Fibroblast of pulmonary artery (primary cell): ENCODE measurements around the gene ANKRD40.
A peak's percentile ranks its signal among the peaks of the same experiment; 100 is the strongest.

Source experiments
- DNase-seq: peaks from one replicate; pipeline ENCODE4 v3.0.0-alpha.2; 2010; ENCODE audit warnings: low read depth
- H3K4me3 ChIP-seq: replicated peaks from 2 replicates; pipeline ENCODE4 v1.5.1; 2011; ENCODE audit warnings: low read depth, mild to moderate bottlenecking, control low read depth, low read length, moderate library complexity
- TF ChIP-seq, protein P1 (sequence below): IDR thresholded peaks from 2 replicates; pipeline ENCODE4 v1.5.1; 2011; ENCODE audit warnings: mild to moderate bottlenecking, control low read depth, low read length, inconsistent platforms; ENCODE audit errors: missing control alignments

The ANKRD40 gene

DNA sequence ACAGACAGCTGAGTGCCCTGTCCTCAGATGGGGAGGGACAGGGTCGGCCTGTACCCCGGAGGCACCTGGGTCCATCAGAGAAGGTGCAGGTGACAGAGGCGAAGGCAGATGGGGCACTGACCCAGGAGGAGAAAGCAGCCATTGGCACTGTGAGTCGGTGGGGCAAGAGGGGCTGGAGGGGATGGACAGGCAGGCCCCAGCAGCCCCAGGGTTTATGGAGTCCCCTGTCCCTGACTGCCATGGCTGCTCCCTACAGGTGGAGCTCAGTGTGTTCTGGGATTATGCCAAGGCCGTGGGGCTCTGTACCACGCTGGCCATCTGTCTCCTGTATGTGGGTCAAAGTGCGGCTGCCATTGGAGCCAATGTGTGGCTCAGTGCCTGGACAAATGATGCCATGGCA, 32.1 kb downstream of the ANKRD40 start:
- no peak for DNase-seq
- TF ChIP-seq, protein P1, sequence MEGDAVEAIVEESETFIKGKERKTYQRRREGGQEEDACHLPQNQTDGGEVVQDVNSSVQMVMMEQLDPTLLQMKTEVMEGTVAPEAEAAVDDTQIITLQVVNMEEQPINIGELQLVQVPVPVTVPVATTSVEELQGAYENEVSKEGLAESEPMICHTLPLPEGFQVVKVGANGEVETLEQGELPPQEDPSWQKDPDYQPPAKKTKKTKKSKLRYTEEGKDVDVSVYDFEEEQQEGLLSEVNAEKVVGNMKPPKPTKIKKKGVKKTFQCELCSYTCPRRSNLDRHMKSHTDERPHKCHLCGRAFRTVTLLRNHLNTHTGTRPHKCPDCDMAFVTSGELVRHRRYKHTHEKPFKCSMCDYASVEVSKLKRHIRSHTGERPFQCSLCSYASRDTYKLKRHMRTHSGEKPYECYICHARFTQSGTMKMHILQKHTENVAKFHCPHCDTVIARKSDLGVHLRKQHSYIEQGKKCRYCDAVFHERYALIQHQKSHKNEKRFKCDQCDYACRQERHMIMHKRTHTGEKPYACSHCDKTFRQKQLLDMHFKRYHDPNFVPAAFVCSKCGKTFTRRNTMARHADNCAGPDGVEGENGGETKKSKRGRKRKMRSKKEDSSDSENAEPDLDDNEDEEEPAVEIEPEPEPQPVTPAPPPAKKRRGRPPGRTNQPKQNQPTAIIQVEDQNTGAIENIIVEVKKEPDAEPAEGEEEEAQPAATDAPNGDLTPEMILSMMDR = no peak
- no peak overlapping the region for H3K4me3 ChIP-seq

DNA sequence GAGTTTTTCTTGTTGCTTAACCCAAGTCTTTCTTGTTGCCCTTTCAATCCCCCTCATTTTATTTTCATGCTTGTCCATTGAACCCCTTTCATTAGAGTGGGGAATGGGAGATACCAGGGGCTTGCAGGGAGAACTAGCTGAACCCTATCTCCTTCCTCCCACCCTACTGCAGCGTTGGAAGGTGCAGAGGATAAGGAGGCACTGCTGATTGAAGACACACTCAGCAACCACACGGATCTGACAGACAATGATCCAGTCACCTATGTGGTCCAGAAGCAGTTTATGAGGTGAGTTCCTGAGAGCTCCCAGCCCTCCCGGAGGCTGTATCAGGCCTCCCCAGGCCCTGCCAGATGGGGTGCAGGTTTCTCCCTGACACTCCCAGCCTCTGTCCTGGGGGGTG, 32.5 kb downstream of the ANKRD40 start:
- TF ChIP-seq, protein P1 = no peak
- H3K4me3 ChIP-seq = no peak overlapping the region
- no peak for DNase-seq

DNA sequence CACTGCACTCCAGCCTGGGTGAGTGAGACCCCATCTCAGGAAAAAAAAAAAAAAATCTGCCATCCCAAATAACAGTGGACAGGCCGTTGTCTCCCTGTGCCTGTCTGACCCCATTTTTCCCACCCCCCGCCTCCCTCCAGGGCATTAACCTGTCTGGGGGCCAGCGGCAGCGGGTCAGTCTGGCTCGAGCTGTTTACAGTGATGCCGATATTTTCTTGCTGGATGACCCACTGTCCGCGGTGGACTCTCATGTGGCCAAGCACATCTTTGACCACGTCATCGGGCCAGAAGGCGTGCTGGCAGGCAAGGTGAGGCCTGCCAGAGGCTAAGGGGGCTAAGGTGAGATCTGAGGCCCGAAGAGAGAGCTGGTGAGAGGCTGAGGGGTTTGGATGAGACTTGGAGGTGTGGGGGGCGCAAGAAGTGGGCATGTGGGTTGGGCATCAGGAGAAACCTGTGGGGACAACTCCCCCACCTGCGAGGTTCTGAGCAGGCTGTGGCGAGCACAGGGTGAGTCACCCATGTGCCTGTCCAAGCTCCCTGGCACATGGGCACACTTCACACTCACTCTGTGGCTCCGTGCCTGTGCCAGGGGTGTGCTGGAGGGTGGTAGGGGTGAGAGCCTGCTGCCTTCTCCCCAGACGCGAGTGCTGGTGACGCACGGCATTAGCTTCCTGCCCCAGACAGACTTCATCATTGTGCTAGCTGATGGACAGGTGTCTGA, 34.7 kb downstream of the ANKRD40 start:
- H3K4me3 ChIP-seq = no peak overlapping the region
- TF ChIP-seq, protein P1 = no peak
- no peak for DNase-seq

DNA sequence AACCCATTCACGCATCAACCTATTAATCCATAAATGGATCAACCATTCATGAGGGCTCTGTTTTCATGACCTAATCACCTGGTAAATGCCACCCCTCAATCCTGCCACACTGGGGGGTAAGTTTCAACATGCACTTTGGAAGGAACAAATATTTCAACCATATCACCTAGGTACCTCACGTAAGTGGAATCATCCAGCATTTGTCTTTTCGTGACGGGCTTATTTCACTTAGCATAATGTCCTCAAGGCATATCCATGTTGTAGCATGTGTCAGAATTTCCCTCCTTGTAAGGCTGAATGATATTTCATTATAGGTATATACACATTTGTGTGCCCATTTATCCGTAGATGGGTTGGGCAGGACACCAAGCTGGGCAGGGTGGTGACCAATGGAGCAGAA, 35.6 kb downstream of the ANKRD40 start:
- DNase-seq = no peak
- TF ChIP-seq, protein P1 = no peak
- H3K4me3 ChIP-seq = no peak overlapping the region

DNA sequence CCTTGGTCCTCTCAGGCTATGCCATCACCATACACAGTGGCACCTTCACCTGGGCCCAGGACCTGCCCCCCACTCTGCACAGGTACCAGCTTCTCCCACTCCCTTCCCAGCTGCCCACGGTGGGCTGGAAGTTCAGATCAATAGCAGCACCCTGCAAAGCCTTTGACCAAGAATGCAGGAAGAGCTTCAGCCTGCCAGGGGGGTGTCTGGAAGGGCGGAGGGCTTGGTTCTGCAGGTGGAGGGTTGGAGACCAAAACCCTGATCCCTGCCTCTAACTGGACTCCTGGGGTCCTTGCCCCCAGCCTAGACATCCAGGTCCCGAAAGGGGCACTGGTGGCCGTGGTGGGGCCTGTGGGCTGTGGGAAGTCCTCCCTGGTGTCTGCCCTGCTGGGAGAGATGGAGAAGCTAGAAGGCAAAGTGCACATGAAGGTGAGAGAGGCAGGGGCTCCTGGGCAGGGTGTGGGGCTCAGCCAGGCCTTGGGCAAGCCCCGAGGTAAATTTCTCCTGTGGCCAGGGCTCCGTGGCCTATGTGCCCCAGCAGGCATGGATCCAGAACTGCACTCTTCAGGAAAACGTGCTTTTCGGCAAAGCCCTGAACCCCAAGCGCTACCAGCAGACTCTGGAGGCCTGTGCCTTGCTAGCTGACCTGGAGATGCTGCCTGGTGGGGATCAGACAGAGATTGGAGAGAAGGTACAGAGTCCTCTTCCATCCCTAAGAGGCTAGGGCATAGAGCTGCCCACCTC, 38.7 kb downstream of the ANKRD40 start:
- no peak overlapping the region for H3K4me3 ChIP-seq
- TF ChIP-seq, protein P1 = no peak
- DNase-seq = no peak

DNA sequence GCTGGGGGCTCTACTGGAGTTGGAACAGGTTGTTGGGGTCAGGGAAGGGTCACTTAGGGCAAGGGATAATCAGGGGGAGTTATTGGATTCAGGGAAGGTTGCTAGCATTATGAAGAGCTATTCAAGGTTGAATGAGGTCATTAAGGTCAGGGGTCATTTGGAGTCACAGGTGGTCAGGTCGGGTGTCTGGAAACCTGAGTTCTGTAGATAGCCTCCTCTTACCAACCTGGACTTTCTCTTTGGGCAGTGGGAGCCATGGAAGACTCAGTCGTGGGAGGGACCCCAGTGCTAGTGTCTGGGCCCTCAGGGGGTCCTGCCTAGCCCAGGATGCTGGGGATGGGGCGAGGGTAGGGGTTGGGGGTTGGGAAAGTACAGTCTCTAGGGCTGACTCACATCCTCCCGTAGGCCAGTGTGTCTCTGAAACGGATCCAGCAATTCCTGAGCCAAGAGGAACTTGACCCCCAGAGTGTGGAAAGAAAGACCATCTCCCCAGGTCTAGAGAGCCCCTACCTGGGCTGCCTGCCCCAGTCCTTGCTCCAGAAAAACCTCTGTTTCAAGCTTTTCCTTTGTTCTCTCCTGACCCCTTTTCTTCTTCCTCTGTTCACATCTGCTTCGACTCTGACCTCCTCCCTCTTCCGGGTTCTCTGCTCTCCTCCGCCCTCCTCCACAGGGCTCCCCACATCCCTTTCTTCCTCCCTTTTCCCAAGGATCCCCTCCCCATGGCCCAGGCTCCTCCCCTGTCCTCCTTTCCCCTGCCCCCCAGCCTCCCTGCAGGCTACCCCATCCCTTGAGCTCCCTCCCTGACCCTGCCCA, 39.5 kb downstream of the ANKRD40 start:
- peak; percentile 56 for DNase-seq
- TF ChIP-seq, protein P1 = no peak
- peak overlapping the region; percentile 28 for H3K4me3 ChIP-seq
